SK-N-SH (cell line): ENCODE data around the gene LNPEP. TPM values are rescaled to one million over a fixed set of nuclear protein-coding genes. Genes with fewer than 3 reads are reported as not detected.

ENCODE experiments used
- CTCF ChIA-PET: fragments of 300-600, 350-600 bp; formaldehyde crosslinking; extraction: SDS; loops from one replicate; lab custom pipeline; 2021; lab: Yijun Ruan, JAX
- POLR2A ChIA-PET: fragments of 350-600 bp; sonication (Branson Sonifier 250); formaldehyde crosslinking; extraction: SDS; loops from one replicate; lab custom pipeline; 2020; ENCODE audit warnings: antibody characterized with exemption, inconsistent platforms; lab: Yijun Ruan, JAX
- DNase-seq: peaks from one replicate; pipeline ENCODE4 v3.0.0; 2012
- H2AFZ ChIP-seq: fragments of 200-600 bp; sonication (generic); 2 replicates; pipeline ENCODE4 v1.8.1; 2016; ENCODE audit warnings: antibody characterized with exemption, mild to moderate bottlenecking, low read depth
- H3F3A ChIP-seq: fragments of 200-600 bp; sonication (generic); replicated peaks from 2 replicates; pipeline ENCODE3; 2016; ENCODE audit warnings: antibody characterized with exemption, mild to moderate bottlenecking; ENCODE audit not compliant: insufficient read depth
- H3K27ac ChIP-seq, 2 experiments: fragments of 200-500 bp in 1 of 2; fragments of 200-600 bp in 1 of 2; sonication (Bioruptor generic) in 1 of 2; sonication (generic), shearing (Covaris generic) in 1 of 2; 2 replicates each; pipeline versions ENCODE4 v1.5.1 to v1.6.1; 2014 to 2016; ENCODE audit warnings: low read depth in 2 of 2, inconsistent platforms in 1 of 2, low read length in 1 of 2, mild to moderate bottlenecking in 1 of 2, mixed read lengths in 1 of 2
- H3K27me3 ChIP-seq: fragments of 200-600 bp; sonication (generic), shearing (Covaris generic); 2 replicates; pipeline ENCODE4 v1.6.1; 2016; ENCODE audit warnings: mixed run types; ENCODE audit not compliant: insufficient read depth
- H3K36me3 ChIP-seq, 2 experiments: fragments of 200-500 bp in 1 of 2; fragments of 200-600 bp in 1 of 2; sonication (Bioruptor generic) in 1 of 2; sonication (generic) in 1 of 2; replicated peaks in 1 of 2; 2 replicates each; pipeline versions ENCODE3 to v1.5.1; 2014 to 2016; ENCODE audit warnings: low read length in 1 of 2, mild to moderate bottlenecking in 1 of 2; ENCODE audit not compliant: insufficient read depth in 2 of 2, control insufficient read depth in 1 of 2
- H3K4me1 ChIP-seq, 2 experiments: fragments of 200-500 bp in 1 of 2; fragments of 200-600 bp in 1 of 2; sonication (Bioruptor generic) in 1 of 2; sonication (generic), shearing (Covaris generic) in 1 of 2; 2 replicates each; pipeline versions ENCODE4 v1.5.1 to v1.6.1; 2014 to 2016; ENCODE audit warnings: low read depth in 1 of 2, low read length in 1 of 2, mixed run types in 1 of 2; ENCODE audit not compliant: insufficient read depth in 2 of 2, control insufficient read depth in 1 of 2
- H3K4me2 ChIP-seq: fragments of 200-600 bp; sonication (generic), shearing (Covaris generic); 2 replicates; pipeline ENCODE4 v1.6.1; 2017; ENCODE audit warnings: mixed run types
- H3K4me3 ChIP-seq, 2 experiments: fragments of 200-500 bp in 1 of 2; fragments of 200-600 bp in 1 of 2; sonication (Bioruptor generic) in 1 of 2; sonication (generic), shearing (Covaris generic) in 1 of 2; 2 replicates each; pipeline versions ENCODE4 v1.5.1 to v1.8.1; 2014 to 2016; ENCODE audit warnings: low read depth in 2 of 2, inconsistent platforms in 1 of 2, low read length in 1 of 2, mild to moderate bottlenecking in 1 of 2, mixed read lengths in 1 of 2, moderate library complexity in 1 of 2
- H3K79me2 ChIP-seq: fragments of 200-600 bp; sonication (generic); 2 replicates; pipeline ENCODE4 v1.8.1; 2017; ENCODE audit warnings: mild to moderate bottlenecking; ENCODE audit not compliant: insufficient read depth
- H3K9ac ChIP-seq: fragments of 200-600 bp; sonication (generic); 2 replicates; pipeline ENCODE4 v1.6.1; 2017; ENCODE audit warnings: mixed run types
- H3K9me2 ChIP-seq: fragments of 200-600 bp; sonication (generic); 2 replicates; pipeline ENCODE4 v1.6.1; 2017; ENCODE audit warnings: mixed run types
- H3K9me3 ChIP-seq: fragments of 200-600 bp; sonication (generic); 2 replicates; pipeline ENCODE4 v1.6.1; 2017; ENCODE audit warnings: mixed run types, mild to moderate bottlenecking, moderate library complexity
- H4K20me1 ChIP-seq: fragments of 200-600 bp; sonication (generic); 2 replicates; pipeline ENCODE4 v1.6.1; 2017; ENCODE audit warnings: mild to moderate bottlenecking, mixed run types; ENCODE audit not compliant: insufficient read depth
- CHD2 ChIP-seq: fragments of 150-350 bp; IDR thresholded peaks from 2 replicates; pipeline ENCODE4 v1.6.1; 2018; ENCODE audit warnings: low read length; ENCODE audit not compliant: partially characterized antibody
- EZH2phosphoT487 ChIP-seq: fragments of 200-600 bp; sonication (generic); IDR thresholded peaks from 2 replicates; pipeline ENCODE4 v1.6.1; 2017; ENCODE audit warnings: low read depth, mixed run types, mild to moderate bottlenecking, antibody characterized with exemption, moderate library complexity, borderline replicate concordance
- MAX ChIP-seq: IDR thresholded peaks from 2 replicates; pipeline ENCODE4 v1.4.0; 2012; ENCODE audit warnings: low read depth
- NRF1 ChIP-seq: IDR thresholded peaks from 2 replicates; pipeline ENCODE4 v1.6.1; 2012; ENCODE audit warnings: low read depth, mild to moderate bottlenecking, low read length
- RCOR1 ChIP-seq: fragments of 150-350 bp; IDR thresholded peaks from 2 replicates; pipeline ENCODE4 v1.6.1; 2017; ENCODE audit warnings: antibody characterized with exemption, low read length
- RFX5 ChIP-seq: IDR thresholded peaks from 2 replicates; pipeline ENCODE4 v1.6.1; 2012; ENCODE audit warnings: mild to moderate bottlenecking, improper control_type of control experiment, low read length
- RXRA ChIP-seq: IDR thresholded peaks from 2 replicates; pipeline ENCODE4 v1.4.0; 2012; ENCODE audit warnings: low read depth, mild to moderate bottlenecking, borderline replicate concordance
- SIN3A ChIP-seq: IDR thresholded peaks from 2 replicates; pipeline ENCODE4 v1.6.1; 2012; ENCODE audit warnings: low read depth, mild to moderate bottlenecking, low read length, moderate library complexity, borderline replicate concordance
- TAF1 ChIP-seq: IDR thresholded peaks from 2 replicates; pipeline ENCODE4 v1.6.1; 2012; ENCODE audit warnings: low read depth, mild to moderate bottlenecking, low read length, moderate library complexity, borderline replicate concordance
- TCF12 ChIP-seq: IDR thresholded peaks from 2 replicates; pipeline ENCODE4 v1.4.0; 2012
- USF1 ChIP-seq: IDR thresholded peaks from 2 replicates; pipeline ENCODE4 v1.4.0; 2012; ENCODE audit warnings: low read depth, borderline replicate concordance
- YY1 ChIP-seq: IDR thresholded peaks from 2 replicates; pipeline ENCODE4 v1.4.0; 2012; ENCODE audit warnings: low read depth, mild to moderate bottlenecking
- ZBTB33 ChIP-seq: IDR thresholded peaks from 2 replicates; pipeline ENCODE4 v1.4.0; 2012; ENCODE audit warnings: low read depth, borderline replicate concordance
- WGBS: methylation state at CpG from one replicate; pipeline ENCODE4 v1.1.6; 2017; ENCODE audit warnings: low lambda C conversion rate; 5-methylcytosine and 5-hydroxymethylcytosine counted together
- polyA plus RNA-seq, 3 experiments: library from polyadenylated mRNA; depleted of rRNA; stranded (reverse); fragments of >200 nt; gene quantifications; 2 replicates each; pipeline ENCODE4 v1.2.3, GENCODE V29; 2012
- TF ChIP-seq, protein P1 (sequence below): fragments of 200-600 bp; sonication (generic); IDR thresholded peaks from 2 replicates; pipeline ENCODE4 v1.6.1; 2017; ENCODE audit warnings: antibody characterized with exemption, mild to moderate bottlenecking, moderate library complexity
- TF ChIP-seq, protein P2 (sequence below): fragments of 150-350 bp; IDR thresholded peaks from 2 replicates; pipeline ENCODE4 v1.6.1; 2017; ENCODE audit warnings: antibody characterized with exemption, low read length, low read depth, borderline replicate concordance
- TF ChIP-seq, protein P3 (sequence below): fragments of 150-350 bp; IDR thresholded peaks from 2 replicates; pipeline ENCODE4 v1.6.1; 2016; ENCODE audit warnings: mild to moderate bottlenecking, low read depth, low read length

LNPEP gene
- polyA plus RNA-seq, 1 of the 3 experiments (the other 2 are of a cell fraction) = 4.3 TPM

DNA sequence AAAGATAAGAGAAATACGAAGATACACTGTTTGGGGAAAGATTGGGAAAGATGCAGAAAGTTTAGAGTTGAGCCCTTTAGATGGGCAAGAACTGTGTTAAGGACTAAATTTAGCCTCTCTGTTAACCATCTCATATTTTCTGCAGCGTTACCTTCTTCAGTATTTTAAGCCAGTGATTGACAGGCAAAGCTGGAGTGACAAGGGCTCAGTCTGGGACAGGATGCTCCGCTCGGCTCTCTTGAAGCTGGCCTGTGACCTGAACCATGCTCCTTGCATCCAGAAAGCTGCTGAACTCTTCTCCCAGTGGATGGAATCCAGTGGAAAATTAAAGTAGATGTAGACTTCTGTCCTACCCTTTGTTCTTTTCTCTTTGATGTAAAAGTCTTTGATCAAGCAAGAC is 26.4 kb upstream of the LNPEP start:
- H3K4me3 ChIP-seq = no peak overlapping the region
- H3K9me2 ChIP-seq = no peaks in the 10 kb centered on the region
- TF ChIP-seq RFX5 = no peak
- no peak for TF ChIP-seq USF1
- no peak for TF ChIP-seq NRF1
- no peak for TF ChIP-seq RXRA
- no peak for TF ChIP-seq TCF12
- TF ChIP-seq EZH2phosphoT487 = no peak
- no peak for TF ChIP-seq CHD2
- TF ChIP-seq, all 33 proteins: peak for 0
- DNase-seq = no peak
- H3K79me2 ChIP-seq = no peaks in the 10 kb centered on the region
- WGBS = 86% methylated on average over 4 of the region's 4 CpGs
- H3K4me1 ChIP-seq = no peaks in the 10 kb centered on the region
- no peaks in the 10 kb centered on the region for H3K9me3 ChIP-seq
- no peaks in the 10 kb centered on the region for H3K36me3 ChIP-seq
- peaks cover 5% of the 10 kb centered on the region for H3F3A ChIP-seq
- H3K27ac ChIP-seq = no peak overlapping the region
- no peak overlapping the region for H2AFZ ChIP-seq
- H3K27me3 ChIP-seq = no peaks in the 10 kb centered on the region
- ChIA-PET POLR2A (no interaction called here), CTCF (no interaction called here)
- no peak overlapping the region for H3K9ac ChIP-seq
- H3K4me2 ChIP-seq = no peak overlapping the region
- H4K20me1 ChIP-seq = no peaks in the 10 kb centered on the region

GRCh38 chr5:96911139-96911538 is 24.7 kb upstream of the LNPEP start:
- no peaks in the 10 kb centered on the region for H3K36me3 ChIP-seq
- no peaks in the 10 kb centered on the region for H4K20me1 ChIP-seq
- H3K27ac ChIP-seq = no peak overlapping the region
- CTCF ChIA-PET = no interaction called here
- H3K79me2 ChIP-seq = no peaks in the 10 kb centered on the region
- WGBS = 91% methylated on average over 2 of the region's 2 CpGs
- no peaks in the 10 kb centered on the region for H3K9me3 ChIP-seq
- POLR2A ChIA-PET = no interaction called here
- no peaks in the 10 kb centered on the region for H3K9me2 ChIP-seq
- no peak overlapping the region for H3K9ac ChIP-seq
- H3F3A ChIP-seq = peaks cover 5% of the 10 kb centered on the region
- TF ChIP-seq MAX = no peak
- TF ChIP-seq, protein P1, sequence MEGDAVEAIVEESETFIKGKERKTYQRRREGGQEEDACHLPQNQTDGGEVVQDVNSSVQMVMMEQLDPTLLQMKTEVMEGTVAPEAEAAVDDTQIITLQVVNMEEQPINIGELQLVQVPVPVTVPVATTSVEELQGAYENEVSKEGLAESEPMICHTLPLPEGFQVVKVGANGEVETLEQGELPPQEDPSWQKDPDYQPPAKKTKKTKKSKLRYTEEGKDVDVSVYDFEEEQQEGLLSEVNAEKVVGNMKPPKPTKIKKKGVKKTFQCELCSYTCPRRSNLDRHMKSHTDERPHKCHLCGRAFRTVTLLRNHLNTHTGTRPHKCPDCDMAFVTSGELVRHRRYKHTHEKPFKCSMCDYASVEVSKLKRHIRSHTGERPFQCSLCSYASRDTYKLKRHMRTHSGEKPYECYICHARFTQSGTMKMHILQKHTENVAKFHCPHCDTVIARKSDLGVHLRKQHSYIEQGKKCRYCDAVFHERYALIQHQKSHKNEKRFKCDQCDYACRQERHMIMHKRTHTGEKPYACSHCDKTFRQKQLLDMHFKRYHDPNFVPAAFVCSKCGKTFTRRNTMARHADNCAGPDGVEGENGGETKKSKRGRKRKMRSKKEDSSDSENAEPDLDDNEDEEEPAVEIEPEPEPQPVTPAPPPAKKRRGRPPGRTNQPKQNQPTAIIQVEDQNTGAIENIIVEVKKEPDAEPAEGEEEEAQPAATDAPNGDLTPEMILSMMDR = no peak
- no peak for TF ChIP-seq YY1
- no peak for TF ChIP-seq NRF1
- no peak for TF ChIP-seq TAF1
- no peak for TF ChIP-seq CHD2
- no peak for TF ChIP-seq RCOR1
- TF ChIP-seq, protein P2, sequence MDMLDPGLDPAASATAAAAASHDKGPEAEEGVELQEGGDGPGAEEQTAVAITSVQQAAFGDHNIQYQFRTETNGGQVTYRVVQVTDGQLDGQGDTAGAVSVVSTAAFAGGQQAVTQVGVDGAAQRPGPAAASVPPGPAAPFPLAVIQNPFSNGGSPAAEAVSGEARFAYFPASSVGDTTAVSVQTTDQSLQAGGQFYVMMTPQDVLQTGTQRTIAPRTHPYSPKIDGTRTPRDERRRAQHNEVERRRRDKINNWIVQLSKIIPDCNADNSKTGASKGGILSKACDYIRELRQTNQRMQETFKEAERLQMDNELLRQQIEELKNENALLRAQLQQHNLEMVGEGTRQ = no peak
- TF ChIP-seq SIN3A = no peak
- no peak for TF ChIP-seq ZBTB33
- TF ChIP-seq, protein P3, sequence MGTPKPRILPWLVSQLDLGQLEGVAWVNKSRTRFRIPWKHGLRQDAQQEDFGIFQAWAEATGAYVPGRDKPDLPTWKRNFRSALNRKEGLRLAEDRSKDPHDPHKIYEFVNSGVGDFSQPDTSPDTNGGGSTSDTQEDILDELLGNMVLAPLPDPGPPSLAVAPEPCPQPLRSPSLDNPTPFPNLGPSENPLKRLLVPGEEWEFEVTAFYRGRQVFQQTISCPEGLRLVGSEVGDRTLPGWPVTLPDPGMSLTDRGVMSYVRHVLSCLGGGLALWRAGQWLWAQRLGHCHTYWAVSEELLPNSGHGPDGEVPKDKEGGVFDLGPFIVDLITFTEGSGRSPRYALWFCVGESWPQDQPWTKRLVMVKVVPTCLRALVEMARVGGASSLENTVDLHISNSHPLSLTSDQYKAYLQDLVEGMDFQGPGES = no peak
- no peak overlapping the region for H2AFZ ChIP-seq
- H3K4me3 ChIP-seq = no peak overlapping the region
- H3K4me1 ChIP-seq = no peaks in the 10 kb centered on the region
- no peak for DNase-seq
- no peaks in the 10 kb centered on the region for H3K27me3 ChIP-seq
- H3K4me2 ChIP-seq = no peak overlapping the region
